Activated effector memory CD4-positive, alpha-beta T cell treated with Interleukin-2 at 50 U/mL for 16 hours (primary cell): Measurements from ENCODE around the gene C2CD4D.
A peak's percentile ranks its signal among the peaks of the same experiment; 100 is the strongest.
"Not testable (repeated sequence)": the region's sequence is repeated elsewhere in the genome, so short reads cannot be mapped to it uniquely, and the experiment has no call there.

Source experiments
- DNase-seq: peaks from one replicate; pipeline ENCODE4 v3.0.0-alpha.2; 2020

The C2CD4D gene

DNA sequence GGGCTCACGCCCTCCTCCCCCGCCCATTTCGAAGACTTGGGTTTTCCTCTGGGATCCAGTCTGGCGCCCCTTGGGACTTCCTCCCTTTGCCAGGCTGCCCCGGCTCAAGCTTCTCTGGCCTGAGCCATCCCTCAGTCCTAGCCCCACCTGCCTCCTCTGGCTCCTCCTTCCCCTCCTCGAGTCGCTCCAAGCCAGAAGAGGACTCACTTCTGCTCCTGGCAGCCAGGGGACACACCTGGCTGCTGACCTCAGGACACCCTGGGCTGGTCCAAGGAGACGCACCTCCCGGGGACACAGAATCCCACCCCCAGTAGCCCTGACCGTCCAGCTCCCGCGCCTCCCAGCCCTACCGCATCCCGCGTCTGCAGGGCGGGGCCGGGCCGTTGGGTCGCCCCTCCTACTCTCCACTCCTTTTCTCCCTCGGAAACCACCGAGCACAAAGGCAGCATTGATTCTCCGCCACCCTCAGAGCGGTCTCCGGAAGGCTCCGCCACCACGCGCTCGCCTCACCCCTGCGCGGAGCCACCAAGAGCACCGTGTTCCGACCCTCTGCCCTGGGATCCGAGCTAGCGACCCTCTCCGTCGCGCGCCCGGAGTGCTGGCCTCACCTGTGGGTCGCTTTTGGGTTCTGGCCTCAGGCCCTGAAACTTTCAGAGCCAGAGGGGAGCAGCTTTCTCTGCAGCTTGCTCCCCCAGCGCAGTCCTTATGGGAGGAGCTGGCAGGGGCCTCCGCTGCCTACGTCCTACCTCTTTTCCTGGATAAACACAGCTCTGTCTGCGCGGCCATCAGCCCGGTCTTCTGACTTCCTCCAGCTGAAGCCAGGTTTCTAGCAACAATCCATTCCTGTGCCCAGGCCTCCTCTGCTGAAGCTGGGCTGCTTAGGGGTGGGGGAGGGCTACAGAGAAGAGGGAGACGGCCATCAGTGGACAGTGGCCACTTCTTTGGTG lies at the start of gene C2CD4D:
Gene C2CD4D, minus strand, starts transcription at position 364 of the 947 bp plus-strand sequence. CDS start 831 bp downstream, outside the sequence.
- DNase-seq: peak; percentile 65

DNA sequence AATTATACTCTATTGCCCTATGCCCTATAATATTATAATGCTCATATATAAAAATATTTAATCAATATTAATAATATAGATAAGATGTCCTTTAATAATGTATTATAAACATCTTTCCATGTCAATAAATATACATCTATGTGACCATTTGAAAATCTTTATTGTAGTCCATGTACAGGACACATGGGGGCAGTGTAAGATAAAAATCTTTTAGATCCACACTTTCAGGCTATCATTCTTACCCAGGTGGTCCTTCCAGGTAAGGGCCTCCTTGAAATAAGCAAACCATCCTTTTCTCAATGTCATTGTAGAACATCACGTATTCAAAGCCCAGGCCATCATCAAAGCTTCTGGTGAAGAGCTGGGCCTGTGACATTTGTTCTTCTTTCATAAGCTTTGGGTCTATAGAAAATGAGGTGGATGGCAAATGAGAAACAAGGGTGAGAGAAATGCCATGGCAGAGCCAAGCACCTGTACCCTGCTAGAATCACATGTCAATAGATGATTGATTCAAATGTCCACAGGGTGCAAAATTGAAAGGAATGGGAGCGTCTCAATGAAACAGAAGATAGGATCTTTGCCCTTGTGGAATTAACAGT lies 49.5 kb upstream of the C2CD4D start:
- DNase-seq: no peak

DNA sequence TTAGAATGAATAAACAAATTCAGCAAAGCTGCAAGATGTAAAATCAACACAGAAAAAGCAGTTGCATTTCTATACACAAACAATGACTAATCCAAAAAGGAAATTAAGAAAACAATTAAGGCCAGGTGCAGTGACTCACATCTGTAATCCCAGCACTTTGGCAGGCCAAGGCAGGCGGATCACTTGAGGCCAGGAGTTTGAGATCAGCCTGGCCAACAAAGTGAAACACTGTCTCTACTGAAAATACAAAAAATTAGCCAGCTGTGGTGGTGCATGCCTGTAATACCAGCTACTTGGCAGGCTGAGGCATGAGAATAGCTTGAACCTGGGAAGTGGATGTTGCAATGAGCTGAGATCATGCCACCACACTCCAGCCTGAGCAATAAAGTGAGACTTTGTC lies 47.4 kb upstream of the C2CD4D start:
- DNase-seq: no peak

DNA sequence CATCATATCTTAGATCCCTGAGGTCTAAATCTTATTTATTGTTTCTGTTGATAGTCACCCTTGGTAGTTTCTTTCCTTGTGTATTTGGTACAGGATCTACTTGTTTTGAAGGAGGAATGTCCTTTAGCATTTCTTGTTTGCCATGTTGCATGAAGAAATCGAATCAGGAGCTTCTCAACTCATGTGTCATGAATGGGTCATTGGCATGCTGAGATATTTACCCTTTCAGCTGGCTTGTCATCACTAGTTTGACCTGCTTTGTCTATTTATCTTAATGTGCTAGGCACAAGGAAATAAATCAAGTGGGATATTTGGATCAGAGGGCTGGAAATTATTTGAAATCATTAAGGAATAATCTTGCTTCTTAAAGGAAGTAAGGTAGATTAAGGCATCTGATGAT lies 45.9 kb upstream of the C2CD4D start:
- no peak for DNase-seq

DNA sequence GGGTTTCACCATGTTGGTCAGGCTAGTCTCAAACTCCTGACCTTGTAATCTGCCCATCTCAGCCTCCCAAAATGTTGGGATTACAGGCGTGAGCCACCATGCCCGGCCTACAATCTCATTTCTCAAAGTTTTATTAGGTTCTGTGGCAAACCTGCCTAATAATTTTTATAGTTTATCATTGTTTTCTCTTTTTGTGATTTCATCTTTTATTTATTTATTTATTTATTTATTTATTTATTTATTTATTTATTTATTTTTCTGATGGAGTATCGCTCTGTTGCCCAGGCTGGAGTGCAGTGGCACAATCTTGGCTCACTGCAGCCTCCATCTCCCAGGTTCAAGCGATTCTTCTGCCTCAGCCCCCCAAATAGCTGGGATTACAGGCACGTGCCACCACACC lies 45.3 kb upstream of the C2CD4D start:
- DNase-seq: not testable (repeated sequence)

DNA sequence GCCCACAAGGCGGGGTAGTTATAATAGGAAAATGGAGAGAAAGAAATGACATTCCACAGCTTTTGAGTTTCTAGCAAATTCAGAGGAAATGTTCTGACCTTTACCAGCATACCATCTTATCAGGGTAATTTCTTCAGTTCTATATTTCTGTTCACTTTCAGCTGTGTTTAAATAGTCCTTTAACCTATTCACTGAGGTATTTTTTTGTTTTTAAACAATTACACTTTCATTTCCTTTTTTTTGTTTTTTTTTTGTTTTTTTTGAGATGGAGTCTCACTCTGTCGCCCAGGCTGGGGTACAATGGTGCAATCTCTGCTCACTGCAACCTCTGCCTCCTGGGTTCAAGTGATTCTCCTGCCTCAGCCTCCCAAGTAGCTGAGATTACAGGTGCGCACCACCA lies 44.8 kb upstream of the C2CD4D start:
- not testable (repeated sequence) for DNase-seq

DNA sequence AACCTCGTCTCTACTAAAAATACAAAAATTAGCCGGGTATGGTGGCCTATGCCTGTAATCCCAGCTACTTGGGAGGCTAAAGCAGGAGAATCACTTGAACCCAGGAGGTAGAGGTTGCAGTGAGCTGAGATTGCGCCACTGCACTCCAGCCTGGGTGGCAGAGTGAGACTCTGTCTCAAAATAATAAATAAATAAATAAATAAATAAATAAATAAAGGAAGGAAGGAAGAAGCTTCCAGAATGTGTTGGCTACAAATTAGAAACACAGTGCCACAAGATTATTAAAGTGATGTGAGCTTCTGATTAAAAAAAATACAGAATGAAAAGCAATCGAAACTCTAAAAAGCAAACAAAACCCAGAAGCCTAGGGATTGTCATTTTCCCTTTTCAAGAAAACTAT lies 44.3 kb upstream of the C2CD4D start:
- DNase-seq: not testable (repeated sequence)

DNA sequence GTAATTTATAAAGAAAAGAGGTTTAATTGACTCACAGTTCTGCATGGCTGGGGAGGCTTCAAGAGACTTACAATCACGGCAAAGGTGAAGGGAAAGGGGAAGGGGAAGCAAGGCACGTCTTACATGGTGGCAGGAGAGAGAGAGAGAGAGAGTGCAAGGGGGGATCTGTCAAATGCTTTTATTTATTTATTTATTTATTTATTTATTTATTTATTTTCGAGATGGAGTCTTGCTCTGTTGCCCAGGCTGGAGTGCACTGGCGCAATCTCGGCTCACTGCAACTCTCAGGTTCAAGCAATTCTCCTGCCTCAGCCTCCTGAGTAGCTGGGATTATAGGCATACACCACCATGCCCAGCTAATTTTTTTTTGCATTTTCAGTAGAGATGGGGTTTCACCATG lies 43.3 kb upstream of the C2CD4D start:
- DNase-seq: not testable (repeated sequence)

DNA sequence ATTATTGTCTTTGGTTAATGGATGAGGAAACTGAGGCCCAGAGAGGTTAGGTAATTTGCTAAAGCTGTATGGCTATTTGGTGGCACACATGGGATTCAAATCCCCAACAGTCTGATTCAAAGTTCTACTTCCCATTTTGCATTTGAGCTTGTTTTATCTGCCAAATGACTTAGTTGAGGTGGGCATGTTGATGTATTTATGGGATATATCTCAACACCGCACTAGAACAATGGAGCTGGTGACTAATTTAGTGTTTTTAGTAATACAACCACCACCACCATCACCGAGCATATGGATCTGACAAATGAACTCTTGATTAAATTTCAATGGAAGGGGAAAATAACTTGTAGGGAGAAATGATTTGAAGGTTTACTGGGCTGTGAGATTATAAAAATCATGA lies 42.8 kb upstream of the C2CD4D start:
- no peak for DNase-seq

DNA sequence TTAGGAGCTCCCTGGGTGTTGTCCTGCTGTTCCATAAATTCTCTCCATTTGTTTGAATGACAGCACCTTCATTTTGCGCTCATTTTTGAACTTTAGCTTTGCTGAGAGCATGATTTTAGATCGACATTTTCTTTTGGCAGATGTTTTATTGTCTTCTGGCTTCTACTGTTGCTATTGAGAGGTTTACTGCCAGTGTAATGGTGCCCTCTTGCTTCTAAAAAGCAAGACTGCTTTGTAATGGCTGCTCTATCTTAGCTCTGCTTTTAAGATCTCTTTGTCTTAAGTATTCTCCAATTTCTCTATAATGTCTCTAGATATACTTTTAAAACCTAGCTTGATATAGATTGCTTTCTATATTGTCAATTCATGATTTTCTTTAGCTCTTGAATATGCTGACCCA lies 41.9 kb upstream of the C2CD4D start:
- no peak for DNase-seq

DNA sequence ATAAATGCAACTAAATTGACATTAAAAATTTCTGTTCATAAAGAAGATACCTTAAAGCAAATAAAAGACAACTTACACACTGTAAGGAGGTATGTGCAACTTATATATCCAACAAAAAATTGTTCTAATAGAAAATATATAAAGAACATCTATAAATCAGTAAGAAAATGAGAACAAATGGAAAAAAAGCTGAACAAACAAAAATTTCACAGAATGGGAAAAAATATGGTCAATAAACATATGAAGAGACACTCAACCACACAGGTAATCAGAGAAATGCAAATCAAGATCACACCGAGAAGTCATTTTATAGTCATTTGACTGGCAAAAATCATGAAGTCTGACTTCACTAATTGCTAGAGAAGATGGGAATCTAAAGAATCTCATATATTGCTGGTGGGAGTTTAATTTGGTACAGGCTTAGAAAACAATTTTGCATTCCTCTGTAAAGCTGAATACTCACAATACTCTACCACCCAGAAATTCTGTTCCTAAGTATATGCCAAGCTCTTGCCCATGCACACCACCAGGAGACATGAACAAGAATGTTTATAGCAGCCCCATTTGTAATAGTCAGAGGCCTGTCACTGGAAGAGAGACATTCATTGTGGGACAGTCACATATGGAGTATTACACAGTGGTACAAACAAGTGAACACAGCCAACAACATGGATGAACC lies 35.9 kb upstream of the C2CD4D start:
- no peak for DNase-seq

DNA sequence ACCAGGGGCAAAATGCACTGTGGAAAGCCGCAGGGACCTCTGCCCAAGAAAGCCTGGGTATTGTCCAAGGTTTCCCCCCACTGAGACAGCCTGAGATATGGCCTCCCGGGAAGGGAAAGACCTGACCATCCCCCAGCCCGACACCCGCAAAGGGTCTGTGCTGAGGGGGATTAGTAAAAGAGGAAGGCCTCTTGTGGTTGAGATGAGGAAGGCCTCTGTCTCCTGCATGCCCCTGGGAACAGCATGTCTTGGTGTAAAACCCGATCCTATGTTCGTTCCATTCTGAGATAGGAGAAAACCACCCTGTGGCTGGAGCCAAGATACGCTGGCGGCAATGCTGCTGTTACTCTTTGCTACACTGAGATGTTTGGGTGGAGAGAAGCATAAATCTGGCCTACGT lies 33.2 kb upstream of the C2CD4D start:
- DNase-seq: not testable (repeated sequence)

DNA sequence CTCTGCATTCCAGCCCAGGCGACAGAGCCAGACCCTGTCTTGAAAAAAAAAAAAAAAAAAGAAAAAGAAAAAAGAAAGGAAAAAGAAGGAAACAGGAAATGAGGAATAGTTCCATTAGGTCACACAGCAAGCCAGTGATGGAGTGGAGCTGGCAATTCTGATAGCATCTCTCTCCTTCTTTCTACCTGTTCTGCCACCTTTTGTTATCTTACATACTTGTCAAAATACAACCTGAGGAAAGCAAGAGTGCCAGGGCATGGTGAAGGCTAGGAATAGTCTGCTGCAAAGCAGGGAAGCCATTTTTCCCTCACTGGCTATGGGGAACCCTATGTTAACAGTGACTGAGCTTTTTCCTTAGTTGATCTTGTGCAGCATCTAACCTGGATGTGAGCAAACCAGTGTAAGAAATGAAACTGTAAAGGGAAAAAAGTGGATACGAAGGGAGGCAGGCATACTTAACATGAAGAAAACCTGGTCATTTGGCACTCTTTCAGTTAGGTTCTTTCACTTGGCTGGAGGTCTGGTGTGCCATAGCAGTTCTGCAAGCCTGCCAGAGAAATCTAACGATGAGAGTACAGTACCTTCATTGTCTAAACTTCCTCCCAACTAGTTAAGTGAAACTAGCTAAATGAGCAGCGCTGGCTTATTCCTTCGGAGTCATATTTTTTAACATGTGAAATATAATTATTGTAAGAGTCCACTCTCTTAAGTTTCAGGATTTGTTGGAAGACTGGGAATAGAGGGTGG lies 31.8 kb upstream of the C2CD4D start:
- DNase-seq: no peak

DNA sequence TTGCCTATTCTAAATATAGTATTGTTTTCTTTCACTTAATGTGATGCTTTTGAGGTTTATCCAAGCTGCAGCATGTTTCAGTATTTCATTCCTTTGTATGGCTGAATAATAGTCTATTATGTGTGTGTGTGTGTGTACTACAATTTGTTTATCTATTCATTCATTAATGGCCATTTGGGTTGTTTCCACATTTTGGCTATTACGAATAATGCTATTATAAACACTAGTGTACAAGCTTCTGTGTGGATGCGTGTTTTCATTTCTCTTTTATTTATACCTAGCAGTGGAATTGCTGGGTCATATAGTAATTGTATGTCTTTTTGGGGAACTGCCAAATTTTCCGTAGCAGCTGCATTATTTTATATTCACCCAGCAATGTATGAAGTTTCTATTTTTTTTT lies 28.9 kb upstream of the C2CD4D start:
- DNase-seq: no peak

DNA sequence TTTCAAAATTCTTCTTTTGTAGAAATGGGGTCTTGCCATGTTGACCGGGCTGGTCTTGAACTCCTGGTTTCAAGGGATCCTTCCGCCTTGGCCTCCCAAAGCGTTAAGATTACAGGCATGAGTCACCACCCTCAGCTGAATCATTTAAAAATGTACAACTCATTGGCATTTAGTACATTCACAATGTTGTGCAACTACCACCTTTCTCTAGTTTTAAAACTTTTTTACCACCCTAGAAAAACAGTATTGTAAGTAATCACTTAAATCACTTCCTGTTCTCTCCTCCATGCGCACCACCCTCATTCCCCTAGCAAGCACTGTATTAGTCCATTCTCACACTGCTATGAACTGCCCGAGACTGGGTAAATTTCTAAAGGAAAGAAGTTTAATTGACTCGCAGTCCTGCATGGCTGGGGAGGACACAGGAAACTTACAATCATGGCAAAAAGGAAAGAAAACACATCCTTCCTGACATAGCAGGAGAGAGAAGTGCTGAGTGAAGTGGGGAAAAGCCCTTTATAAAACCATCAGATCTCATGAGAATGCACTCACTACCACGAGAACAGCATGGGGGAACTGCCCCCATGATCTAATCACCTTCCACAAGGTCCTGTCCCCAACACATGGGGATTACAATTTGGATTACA lies 28.3 kb upstream of the C2CD4D start:
- no peak for DNase-seq

DNA sequence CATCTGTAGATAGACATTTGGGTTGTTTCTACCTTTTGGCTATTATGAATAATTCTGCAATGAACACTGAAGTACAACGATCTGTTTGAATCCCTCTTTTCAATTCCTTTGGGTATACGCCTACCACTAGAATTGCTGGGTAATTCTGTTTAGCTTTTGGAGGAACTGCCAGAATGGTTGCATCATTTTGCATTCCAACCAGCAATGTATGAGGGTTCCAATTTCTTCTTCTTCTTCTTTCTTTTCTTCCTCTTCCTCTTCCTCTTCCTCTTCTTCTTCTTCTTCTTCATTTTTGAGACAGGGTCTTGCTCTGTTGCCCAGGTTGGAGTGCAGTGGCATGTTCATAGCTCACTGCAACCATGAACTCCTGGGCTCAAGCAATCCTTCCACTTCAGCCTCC lies 27.7 kb upstream of the C2CD4D start:
- DNase-seq: no peak

DNA sequence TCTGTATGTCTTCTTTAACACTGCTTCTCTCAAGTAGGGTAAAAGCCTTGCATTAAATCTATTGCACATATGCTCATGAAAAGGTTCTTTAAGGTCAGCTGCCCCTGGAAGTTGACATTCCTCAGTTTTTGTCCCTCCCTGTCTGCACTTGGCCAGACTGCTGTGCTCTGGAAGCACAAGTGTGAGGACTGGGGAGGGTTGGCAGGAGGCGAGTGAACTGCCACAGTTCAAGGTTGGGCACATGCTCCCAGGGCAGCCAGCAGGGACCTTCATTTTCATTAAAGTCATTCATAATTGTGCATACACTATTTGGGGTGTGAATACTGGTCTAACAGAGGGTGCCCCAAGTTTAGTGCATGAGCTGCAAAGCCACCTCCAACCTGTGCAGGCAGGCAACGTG lies 24.8 kb upstream of the C2CD4D start:
- no peak for DNase-seq

DNA sequence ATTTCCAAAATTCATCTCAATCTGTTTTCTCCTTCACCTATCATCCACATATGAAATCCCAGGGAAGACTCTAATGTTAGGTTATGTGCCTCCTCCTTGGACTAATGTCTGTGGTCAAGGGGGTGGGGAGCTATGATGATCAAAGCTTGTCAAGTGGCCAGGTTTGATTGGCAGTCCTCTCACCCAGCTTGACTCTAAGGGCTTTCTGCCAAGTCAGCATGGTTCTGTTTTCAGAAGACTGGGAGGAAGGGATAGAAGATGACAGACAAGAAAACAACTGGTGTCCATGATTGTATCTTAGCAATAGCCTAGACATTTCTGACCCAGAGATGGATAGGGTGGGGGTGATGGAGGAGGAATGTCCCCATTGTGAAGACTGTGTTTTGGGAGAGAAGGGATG lies 23.0 kb upstream of the C2CD4D start:
- no peak for DNase-seq

DNA sequence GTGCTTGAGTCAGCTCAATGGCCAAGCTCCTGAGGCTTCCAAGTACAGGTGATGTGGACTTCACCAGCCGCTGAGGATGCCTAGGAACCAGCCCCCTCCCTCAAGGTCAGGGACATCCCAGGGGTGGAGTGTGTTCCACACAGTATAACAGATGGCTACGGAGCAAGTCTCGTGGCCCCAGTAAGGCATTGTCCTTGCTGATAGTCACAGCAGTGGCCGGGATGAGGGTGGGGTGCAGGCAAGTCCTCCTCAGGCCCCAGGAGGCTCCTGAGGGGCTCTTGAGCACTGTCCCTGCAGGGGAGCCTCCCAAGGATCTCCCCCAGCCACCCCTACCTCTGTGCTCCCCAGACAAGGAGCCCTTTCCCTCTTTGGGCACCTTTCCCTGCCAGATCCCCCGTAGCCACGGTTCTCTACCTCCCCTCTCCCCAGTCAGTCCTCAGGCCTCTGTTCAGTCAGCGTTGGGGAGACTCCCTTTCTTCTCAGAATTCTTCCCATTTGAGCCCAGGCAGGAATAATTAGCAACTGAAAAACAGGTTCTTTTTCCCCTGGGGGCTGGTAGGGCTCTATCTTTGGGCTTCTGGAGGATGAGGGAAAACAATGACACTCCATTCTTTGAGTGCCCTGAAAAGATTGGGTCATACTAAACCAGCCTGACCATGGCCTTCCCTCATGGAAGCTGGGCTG lies 21.0 kb upstream of the C2CD4D start:
- DNase-seq: no peak

DNA sequence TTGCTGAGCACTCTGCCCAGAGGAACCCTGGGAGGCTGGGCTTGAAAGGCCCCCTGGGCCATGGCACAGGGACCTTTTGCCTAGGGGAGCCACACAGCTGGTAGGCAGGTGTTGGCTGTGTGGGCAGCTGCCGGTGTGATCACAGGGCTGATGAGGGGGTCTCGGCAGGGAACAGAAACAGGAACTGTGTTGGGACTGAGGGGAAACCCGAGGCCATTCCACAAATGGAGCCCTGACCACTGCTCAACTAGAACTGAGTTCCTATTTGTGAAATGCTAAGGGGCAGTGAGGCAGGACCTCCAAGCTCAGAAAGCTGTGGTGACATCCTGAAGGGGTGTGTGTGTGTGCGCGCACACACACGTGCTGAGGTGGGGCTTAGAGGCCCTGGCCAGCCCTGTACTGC lies 20.3 kb upstream of the C2CD4D start:
- DNase-seq: no peak

DNA sequence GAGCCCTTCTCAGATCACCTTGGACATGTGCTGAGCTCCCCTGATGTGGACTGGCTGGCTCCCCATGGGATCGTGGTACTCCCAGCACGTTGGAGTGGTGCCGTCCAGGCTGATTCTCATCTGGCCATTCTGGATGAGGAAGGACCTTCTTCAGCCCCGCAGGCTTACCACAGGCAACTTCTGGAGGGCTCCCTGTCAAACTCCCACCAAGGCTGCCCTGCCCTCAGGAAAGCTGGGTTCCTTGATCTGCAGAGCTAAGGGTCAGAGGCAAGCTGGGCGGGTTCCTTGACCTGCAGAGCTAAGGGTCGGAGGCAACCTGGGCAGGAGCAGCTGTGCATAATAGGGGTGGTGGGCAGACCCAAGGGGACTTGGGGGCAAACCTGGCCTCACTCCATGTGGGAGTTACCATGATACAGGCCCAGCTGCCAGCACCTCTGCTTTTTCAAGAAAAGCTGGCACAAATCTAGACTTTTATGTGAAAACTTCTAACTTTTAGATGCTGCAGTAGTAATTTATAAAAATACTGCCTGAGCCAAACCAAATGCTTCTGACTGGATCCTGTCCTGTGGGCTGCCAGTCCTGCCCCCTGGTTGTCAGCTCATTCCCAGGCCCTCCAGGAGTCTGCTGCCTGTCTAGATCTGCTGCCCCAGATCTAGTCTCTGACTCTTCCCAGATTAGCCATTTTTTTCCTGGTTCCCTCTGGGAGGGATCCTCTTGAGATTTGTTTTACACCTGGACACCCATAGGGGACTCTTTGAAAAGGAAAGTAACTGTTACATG lies 19.5 kb upstream of the C2CD4D start:
- no peak for DNase-seq
